Measurements from ENCODE around the gene VTI1B. TPM values are rescaled to one million over a fixed set of nuclear protein-coding genes. Genes with fewer than 3 reads are reported as not detected.
"Not testable (repeated sequence)": the region's sequence is repeated elsewhere in the genome, so short reads cannot be mapped to it uniquely, and the experiment has no call there.

VTI1B gene
- total and polyA plus RNA-seq, 10 of the 15 experiments (the other 5 are each of a cell fraction or from before 2014, with no cell fraction given): 15.0 to 117 (median 50.5) TPM

DNA sequence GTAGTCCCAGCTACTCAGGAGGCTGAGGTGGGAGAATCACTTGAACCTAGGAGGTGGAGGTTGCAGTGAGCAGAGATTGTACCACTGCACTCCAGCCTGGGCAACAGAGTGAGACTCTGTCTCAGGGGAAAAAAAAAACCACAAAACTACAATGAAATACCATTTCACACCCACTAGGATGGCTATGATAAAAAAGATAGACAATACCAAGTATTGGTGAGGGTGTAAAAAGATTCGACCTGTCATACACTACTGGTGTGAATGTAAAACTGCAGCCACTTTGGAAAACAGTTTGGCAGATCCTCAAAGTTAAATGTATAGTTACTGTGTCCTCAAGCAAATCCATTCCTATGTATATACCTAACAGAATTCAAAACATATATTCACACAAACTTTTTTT, 48.3 kb downstream of the VTI1B start:
- SMC1A ChIA-PET (ENCODE audit: uncharacterized antibody, unreplicated experiment): interaction anchor here (1.3 kb wide), 1 partner anchor 40 kb away, joined by 3 read pairs; no protein-coding TSS in a partner anchor
- WGBS (ENCODE audit: insufficient coverage, insufficient replicate concordance, low lambda C conversion rate, missing lambda C conversion rate): 19% methylated on average over 1 of the region's 1 CpG
- DNase-seq (ENCODE audit: low read depth, low spot score); H3K4me1 ChIP-seq (ENCODE audit: control insufficient read depth, insufficient read depth, low read length); BruUV-seq (replicated peaks); in situ Hi-C loops (cut with MboI); H3K27me3 ChIP-seq (replicated peaks in 1 of 2; ENCODE audit: control insufficient read depth in 2 of 2, insufficient read depth in 2 of 2, low read length in 1 of 2); H3K4me2 ChIP-seq (ENCODE audit: control insufficient read depth, insufficient read depth); H3K79me2 ChIP-seq (ENCODE audit: control insufficient read depth, insufficient read depth, low read length); H3K27ac ChIP-seq (ENCODE audit: control insufficient read depth, insufficient read depth); CTCF ChIA-PET; RAD21 ChIA-PET (ENCODE audit: unreplicated experiment); H4K20me1 ChIP-seq (ENCODE audit: control insufficient read depth, insufficient read depth); H2AFZ ChIP-seq (ENCODE audit: control insufficient read depth, low read depth, low read length); H3K9me3 ChIP-seq (replicated peaks; ENCODE audit: control insufficient read depth, insufficient read depth, low read length); FAIRE-seq; H3K4me3 ChIP-seq; H3K36me3 ChIP-seq (ENCODE audit: control insufficient read depth in 2 of 2, insufficient read depth in 2 of 2, low read length in 1 of 2); POLR2A ChIA-PET; intact Hi-C loops (cut with micrococcal nuclease; ENCODE audit: unreplicated experiment); H3K9ac ChIP-seq (ENCODE audit: control insufficient read depth, insufficient read depth, low read length); ATAC-seq: not testable (repeated sequence)

DNA sequence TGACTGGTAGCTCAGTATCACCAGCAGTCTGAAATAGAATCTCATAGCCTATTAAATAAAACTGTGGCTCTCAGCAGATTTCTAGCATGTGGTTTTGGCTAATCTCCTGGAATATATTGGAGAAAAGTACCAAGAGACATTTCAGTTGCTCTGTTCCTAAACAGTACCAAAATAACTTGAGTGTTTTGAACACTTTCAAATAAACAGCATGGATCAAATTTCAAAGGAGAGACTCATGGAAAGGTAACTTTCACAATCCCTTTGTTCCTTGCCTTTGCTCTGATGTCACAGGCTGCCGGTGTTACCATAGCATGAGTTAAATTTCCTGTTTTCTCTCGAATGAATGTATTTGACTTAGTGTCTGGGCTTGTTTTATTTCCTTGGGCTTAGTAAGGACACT, 51.3 kb downstream of the VTI1B start:
- H3K4me2 ChIP-seq (ENCODE audit: control insufficient read depth, insufficient read depth): no peak overlapping the region
- H3K4me3 ChIP-seq: no peak overlapping the region
- H3K36me3 ChIP-seq (ENCODE audit: control insufficient read depth in 2 of 2, insufficient read depth in 2 of 2, low read length in 1 of 2): no peaks in the 10 kb centered on the region
- ATAC-seq (no peak), FAIRE-seq (no peak), DNase-seq (ENCODE audit: low read depth, low spot score) (no peak)
- TF ChIP-seq CBX5 (IDR thresholded peaks at IDR 0.05; ENCODE audit: low read depth) (no peak), PAX8 (IDR thresholded peaks at IDR 0.05) (no peak), LARP7 (IDR thresholded peaks at IDR 0.05) (no peak), CREM (IDR thresholded peaks at IDR 0.05; ENCODE audit: low read depth) (no peak), FOS (IDR thresholded peaks at IDR 0.05; ENCODE audit: borderline replicate concordance, extremely low read depth, insufficient read length) (no peak), TCF3 (IDR thresholded peaks at IDR 0.05; ENCODE audit: borderline replicate concordance, insufficient read depth, low read depth, low read length) (no peak), ATF2 (IDR thresholded peaks at IDR 0.05; ENCODE audit: low read length) (no peak), JUNB (IDR thresholded peaks at IDR 0.05) (no peak), MEF2A (IDR thresholded peaks at IDR 0.05; ENCODE audit: insufficient read depth, low read depth, low read length) (no peak)
- TF ChIP-seq, protein P1, sequence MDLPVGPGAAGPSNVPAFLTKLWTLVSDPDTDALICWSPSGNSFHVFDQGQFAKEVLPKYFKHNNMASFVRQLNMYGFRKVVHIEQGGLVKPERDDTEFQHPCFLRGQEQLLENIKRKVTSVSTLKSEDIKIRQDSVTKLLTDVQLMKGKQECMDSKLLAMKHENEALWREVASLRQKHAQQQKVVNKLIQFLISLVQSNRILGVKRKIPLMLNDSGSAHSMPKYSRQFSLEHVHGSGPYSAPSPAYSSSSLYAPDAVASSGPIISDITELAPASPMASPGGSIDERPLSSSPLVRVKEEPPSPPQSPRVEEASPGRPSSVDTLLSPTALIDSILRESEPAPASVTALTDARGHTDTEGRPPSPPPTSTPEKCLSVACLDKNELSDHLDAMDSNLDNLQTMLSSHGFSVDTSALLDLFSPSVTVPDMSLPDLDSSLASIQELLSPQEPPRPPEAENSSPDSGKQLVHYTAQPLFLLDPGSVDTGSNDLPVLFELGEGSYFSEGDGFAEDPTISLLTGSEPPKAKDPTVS (IDR thresholded peaks at IDR 0.05; ENCODE audit: low read depth, low read length): no peak
- H3K4me1 ChIP-seq (ENCODE audit: control insufficient read depth, insufficient read depth, low read length): peaks cover 5% of the 10 kb centered on the region; the same call in 1 of the 2 replicates
- H3K9ac ChIP-seq (ENCODE audit: control insufficient read depth, insufficient read depth, low read length): no peak overlapping the region
- no peaks in the 10 kb centered on the region; the same call in 2 of the 3 replicates for H3K9me3 ChIP-seq (replicated peaks; ENCODE audit: control insufficient read depth, insufficient read depth, low read length)
- BruUV-seq (replicated peaks): no TSS peak
- ChIA-PET CTCF (interaction anchor here (0.6 to 3.7 kb wide), 5 partner anchors 10 to 81 kb away, joined by 3 to 39 read pairs (median 4); no protein-coding TSS in a partner anchor), RAD21 (ENCODE audit: unreplicated experiment) (interaction anchor here (0.8 kb wide), 1 partner anchor 44 kb away, joined by 4 read pairs; no protein-coding TSS in a partner anchor), SMC1A (ENCODE audit: uncharacterized antibody, unreplicated experiment) (interaction anchor here (1.0 to 10.5 kb wide), 4 partner anchors 12 to 81 kb away, joined by 3 to 151 read pairs (median 6); partner anchors contain the start of gene PIGH), POLR2A (no interaction called here)
- no peak overlapping the region for H3K27ac ChIP-seq (ENCODE audit: control insufficient read depth, insufficient read depth)
- H3K79me2 ChIP-seq (ENCODE audit: control insufficient read depth, insufficient read depth, low read length): no peaks in the 10 kb centered on the region
- intact Hi-C loops (cut with micrococcal nuclease; ENCODE audit: unreplicated experiment) (no loop called here), in situ Hi-C loops (cut with MboI) (loop anchor here (5.0 kb wide), 1 partner anchor 79 kb away; the partner anchor contains the start of gene RDH12)
- WGBS (ENCODE audit: insufficient coverage, insufficient replicate concordance, low lambda C conversion rate, missing lambda C conversion rate): 32% methylated on average over 2 of the region's 2 CpGs
- H3K27me3 ChIP-seq (replicated peaks in 1 of 2; ENCODE audit: control insufficient read depth in 2 of 2, insufficient read depth in 2 of 2, low read length in 1 of 2): no peaks in the 10 kb centered on the region
- no peaks in the 10 kb centered on the region for H4K20me1 ChIP-seq (ENCODE audit: control insufficient read depth, insufficient read depth)
- H2AFZ ChIP-seq (ENCODE audit: control insufficient read depth, low read depth, low read length): no peak overlapping the region

Data from GM12878 (cell line).